Measurements from ENCODE around the gene TBC1D30. TPM values are rescaled to one million over a fixed set of nuclear protein-coding genes. Genes with fewer than 3 reads are reported as not detected.

TBC1D30 gene
- total RNA-seq, 1 donor from 2014 or later = 13.9 TPM

GRCh38 chr12:64860446-64860998 is 36.1 kb downstream of the TBC1D30 start:
- no peak for DNase-seq (ENCODE audit: low read depth in 2 of 2)

DNA sequence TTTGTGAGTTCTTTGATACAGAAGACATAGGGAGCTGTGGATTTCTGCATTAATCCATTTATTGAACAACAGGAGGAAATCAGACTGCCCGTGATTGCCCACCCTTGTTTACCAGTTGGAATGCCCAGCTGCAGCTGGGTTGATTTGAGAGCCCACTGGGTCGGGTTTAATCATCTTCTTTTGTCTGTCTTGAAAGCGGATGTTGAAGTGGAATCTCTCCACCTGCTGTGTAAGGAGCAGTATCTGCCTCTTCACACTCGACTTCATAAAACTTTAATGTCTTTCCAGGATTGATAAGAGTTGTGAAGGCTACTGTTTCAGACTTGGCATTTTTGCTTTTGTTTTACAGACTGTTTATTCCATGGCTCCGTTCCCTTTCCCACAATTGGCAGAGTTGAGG is 39.9 kb downstream of the TBC1D30 start:
- DNase-seq (ENCODE audit: low read depth in 2 of 2) = no peak

- no peak for DNase-seq (ENCODE audit: low read depth in 2 of 2)
Measured at GRCh38 chr12:64875186-64875585, 50.7 kb downstream of the TBC1D30 start.

- DNase-seq (ENCODE audit: low read depth in 2 of 2) = no peak
Measured at GRCh38 chr12:64876388-64877071, 52.1 kb downstream of the TBC1D30 start.

- no peak for DNase-seq (ENCODE audit: low read depth in 2 of 2)
Measured at GRCh38 chr12:64877363-64878004, 53.0 kb downstream of the TBC1D30 start.

GRCh38 chr12:64882687-64883086 is 58.2 kb downstream of the TBC1D30 start:
- DNase-seq (ENCODE audit: low read depth in 2 of 2) = no peak

- DNase-seq (ENCODE audit: low read depth in 2 of 2) = no peak
Measured at GRCh38 chr12:64883264-64884163, 59.1 kb downstream of the TBC1D30 start.

DNA sequence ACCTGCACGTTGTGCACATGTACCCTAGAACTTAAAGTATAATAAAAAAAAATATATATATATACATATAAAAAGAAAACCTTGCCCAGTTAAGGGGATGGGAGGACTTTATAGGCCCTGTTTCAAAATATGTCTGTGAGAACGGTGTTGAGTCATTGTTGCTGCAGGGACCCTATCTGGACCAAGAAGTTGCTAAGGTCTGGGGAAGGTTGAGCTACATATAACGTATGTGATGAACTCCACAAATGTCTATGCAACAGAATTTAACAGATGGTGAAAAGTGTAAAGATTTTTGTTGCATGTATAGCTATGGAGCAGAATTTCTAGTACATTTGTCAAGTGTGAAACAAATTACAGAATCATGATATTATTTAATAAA is 59.7 kb downstream of the TBC1D30 start:
- DNase-seq (ENCODE audit: low read depth in 2 of 2) = no peak

GRCh38 chr12:64884728-64885127 is 60.3 kb downstream of the TBC1D30 start:
- no peak for DNase-seq (ENCODE audit: low read depth in 2 of 2)

DNA sequence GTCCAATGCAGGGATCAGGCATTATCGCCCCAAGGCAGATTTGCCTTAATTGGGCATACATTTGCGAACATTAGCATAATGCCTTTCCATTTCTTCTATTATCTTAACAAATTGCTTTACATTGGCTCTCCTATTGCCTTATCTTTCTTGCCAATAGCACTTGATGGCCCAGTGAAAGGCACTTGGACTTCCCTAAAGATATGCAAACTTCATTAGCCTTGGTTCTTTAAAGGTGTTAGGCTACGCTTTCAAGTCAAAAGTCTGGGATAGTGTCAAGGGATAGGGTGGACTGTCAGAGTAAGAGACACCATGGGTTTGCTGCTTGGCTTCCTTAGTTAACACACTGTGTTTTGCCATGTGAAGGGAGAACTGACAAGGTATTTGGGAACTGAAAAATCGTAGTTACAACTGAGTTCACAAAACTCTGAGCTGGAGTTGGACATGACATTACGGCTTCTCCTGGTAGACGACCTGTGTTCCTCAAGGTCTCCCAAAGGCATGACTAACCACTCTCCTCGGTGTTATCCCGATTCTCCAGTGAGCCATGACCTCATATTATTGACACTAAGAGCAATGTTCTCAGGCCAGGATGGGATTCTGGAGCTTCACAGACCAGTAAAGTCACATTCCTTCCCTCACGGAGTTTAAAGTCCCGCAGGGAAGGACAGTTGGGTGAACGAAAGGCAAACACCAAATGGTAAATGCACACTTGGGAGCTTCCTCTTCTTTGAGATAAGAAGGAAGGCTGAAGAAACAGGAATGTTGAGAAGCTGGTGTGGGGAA is 65.2 kb downstream of the TBC1D30 start:
- peak in 1 of 2 donors; percentile 3 for DNase-seq (ENCODE audit: low read depth in 2 of 2)

- DNase-seq (ENCODE audit: low read depth in 2 of 2) = peak; percentile 55 to 67
Measured at GRCh38 chr12:64890873-64891468, 66.5 kb downstream of the TBC1D30 start.

DNA sequence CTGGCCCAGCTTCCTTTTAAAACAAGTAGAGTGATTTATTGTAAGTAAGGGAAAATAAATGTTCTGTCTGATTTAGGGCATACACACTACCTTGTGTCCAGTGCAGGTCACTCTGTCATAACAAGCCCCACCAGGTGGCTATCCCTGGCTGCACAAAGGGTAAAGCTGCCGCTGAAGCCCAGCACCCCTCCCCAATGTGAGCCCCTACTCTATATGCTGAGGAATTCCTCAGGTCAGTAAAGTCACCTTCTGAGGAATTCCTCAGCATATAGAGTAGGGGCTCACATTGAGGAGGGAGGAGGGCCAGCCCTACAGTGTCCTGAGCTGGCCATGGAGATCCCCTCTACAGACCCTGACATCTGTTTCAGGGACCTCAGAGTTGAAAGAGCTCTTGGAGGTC is 67.2 kb downstream of the TBC1D30 start:
- no peak for DNase-seq (ENCODE audit: low read depth in 2 of 2)

- no peak for DNase-seq (ENCODE audit: low read depth in 2 of 2)
Measured at GRCh38 chr12:64892561-64892960, 68.1 kb downstream of the TBC1D30 start.

DNA sequence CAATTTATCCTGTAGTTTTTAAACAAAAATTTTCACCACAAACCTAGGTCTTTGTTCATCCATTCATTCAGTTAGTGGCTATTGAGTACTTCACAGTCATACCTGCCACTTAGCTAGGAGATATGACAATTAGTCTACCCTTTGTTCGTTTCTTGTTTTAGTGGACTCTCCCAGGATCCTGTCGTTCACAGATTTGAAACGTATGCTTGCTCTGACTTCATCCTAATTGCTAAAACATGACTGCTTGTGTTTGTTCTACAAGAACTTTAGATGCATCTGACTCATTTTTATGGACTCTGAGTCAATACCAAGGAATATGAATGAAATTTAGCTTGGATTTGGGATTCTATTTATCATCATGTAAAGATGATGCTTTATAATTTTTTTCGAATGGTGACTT is 69.5 kb downstream of the TBC1D30 start:
- peak in 1 of 2 donors; percentile 10 for DNase-seq (ENCODE audit: low read depth in 2 of 2)

DNA sequence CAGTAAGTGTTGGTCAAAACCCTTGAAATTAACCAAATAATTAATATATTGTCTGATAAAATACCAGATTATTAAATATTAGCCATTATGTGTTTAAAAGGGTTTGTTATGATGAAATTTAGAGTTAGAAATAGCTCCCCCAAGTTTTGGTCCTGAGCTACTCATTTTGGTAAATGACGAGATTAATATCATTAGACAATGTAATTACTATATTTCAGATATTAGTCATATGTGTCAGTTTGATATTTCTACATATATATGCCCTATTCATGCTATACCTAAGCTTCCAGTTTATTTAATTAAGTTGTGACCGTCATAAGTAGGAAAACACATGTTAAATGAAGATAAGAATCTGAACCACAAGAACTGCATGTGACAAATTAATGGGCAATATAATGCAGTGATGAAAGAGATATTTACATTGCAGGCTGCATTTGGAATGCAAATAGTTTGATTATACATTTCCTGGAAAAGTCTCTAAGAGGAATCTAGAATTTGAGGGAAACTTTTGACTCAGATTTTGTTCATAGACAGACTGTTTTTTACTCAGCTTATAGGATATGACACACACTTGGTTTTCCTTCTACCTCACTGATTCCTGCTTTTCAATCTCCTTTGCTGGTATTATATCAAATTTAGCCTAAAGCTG is 70.5 kb downstream of the TBC1D30 start:
- DNase-seq (ENCODE audit: low read depth in 2 of 2) = peak in 1 of 2 donors; percentile 29

- DNase-seq (ENCODE audit: low read depth in 2 of 2) = no peak
Measured at GRCh38 chr12:64895526-64895925, 71.1 kb downstream of the TBC1D30 start.

- DNase-seq (ENCODE audit: low read depth in 2 of 2) = peak in 1 of 2 donors; percentile 56
Measured at GRCh38 chr12:64900540-64900939, 76.1 kb downstream of the TBC1D30 start.

DNA sequence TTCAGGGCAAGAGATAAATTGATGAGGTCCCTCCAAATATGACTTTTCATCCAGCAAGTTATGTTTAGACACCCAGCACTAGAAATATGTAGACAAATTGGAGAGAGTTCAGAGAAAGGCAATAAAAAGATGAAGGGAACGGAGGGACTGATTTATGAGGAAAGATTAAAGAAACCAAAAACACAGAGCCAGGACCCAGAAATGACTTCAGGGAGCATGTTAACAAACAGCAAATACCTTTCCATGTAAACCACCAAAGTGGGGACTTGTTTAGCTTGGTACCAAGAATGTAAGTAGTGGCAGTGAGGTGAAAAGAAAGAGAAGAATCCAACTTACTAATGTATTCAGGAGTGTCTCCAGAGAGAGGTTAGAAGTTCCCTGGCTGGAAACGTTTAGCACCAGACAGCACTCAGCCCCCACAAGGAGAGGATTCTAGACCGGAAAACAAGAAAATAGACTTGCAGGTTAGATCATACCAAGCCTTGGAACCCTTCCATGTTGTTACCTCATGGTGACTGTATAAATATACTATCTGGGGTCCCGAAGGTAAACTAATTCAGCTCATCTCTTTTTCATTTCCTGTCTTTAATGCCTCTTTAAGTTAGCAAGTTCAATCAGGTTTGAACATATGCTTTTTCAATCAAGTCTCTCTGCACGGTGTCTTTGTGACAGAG is 79.2 kb downstream of the TBC1D30 start:
- DNase-seq (ENCODE audit: low read depth in 2 of 2) = no peak

- DNase-seq (ENCODE audit: low read depth in 2 of 2) = no peak
Measured at GRCh38 chr12:64907097-64907496, 82.7 kb downstream of the TBC1D30 start.

DNA sequence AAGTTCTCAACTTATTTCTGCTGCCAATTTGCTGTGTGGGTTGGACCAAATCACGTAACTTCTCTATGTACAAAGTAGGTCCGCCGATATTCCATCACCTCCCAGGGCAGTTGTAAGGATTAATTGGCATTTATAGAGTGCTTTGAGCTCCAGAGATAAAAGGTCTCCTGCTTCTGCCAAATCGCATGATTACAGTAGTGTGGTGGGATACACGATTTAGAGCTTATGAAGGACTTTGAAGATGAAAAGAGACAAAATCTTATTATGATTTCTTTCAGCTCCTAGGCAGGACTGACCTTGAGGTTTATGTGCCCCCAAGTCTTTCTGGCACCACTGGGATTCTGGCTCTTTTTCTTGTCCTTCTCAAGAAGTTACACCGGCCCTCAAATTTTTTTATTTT is 84.7 kb downstream of the TBC1D30 start:
- DNase-seq (ENCODE audit: low read depth in 2 of 2) = no peak

Data from dermis microvascular lymphatic vessel endothelial cell (primary cell).